Activated naive CD4-positive, alpha-beta T cell treated with anti-CD3 and anti-CD28 coated beads, Interleukin-2, amount 50 U/mL, for 72 hours (primary cell): Measurements from ENCODE around the gene ADCY6. TPM values are rescaled to one million over a fixed set of nuclear protein-coding genes. Genes with fewer than 3 reads are reported as not detected.

Source experiments
- ATAC-seq, 2 donors: fragments of 150-1000 bp; cut with Tn5 transposase; 2 replicates each; pipeline ENCODE4 v1.10.0; 2021; ENCODE audit warnings: mild to moderate bottlenecking in 2 of 2, moderate library complexity in 2 of 2
- DNase-seq, 2 donors: peaks; one replicate each; pipeline ENCODE4 v3.0.0; 2021 to 2022; ENCODE audit warnings: low spot score in 2 of 2
- H3K27ac Mint-ChIP-seq, 2 donors: one replicate each; pipeline ENCODE4 v1.8.0; 2022; ENCODE audit warnings: mild to moderate bottlenecking in 2 of 2, mixed read lengths in 2 of 2
- H3K36me3 Mint-ChIP-seq, 2 donors: one replicate each; pipeline ENCODE4 v1.8.0; 2022; ENCODE audit warnings: mixed read lengths in 2 of 2
- H3K9me3 Mint-ChIP-seq, 2 donors: one replicate each; pipeline ENCODE4 v1.8.0; 2022; ENCODE audit warnings: mixed read lengths in 2 of 2
- total RNA-seq, 2 donors: library from RNA; stranded (reverse); gene quantifications; one replicate each; pipeline ENCODE4 v1.2.3, GENCODE V29; 2022

ADCY6 gene
- total RNA-seq, 2 donors from 2014 or later: 0.23 to 0.41 TPM

DNA sequence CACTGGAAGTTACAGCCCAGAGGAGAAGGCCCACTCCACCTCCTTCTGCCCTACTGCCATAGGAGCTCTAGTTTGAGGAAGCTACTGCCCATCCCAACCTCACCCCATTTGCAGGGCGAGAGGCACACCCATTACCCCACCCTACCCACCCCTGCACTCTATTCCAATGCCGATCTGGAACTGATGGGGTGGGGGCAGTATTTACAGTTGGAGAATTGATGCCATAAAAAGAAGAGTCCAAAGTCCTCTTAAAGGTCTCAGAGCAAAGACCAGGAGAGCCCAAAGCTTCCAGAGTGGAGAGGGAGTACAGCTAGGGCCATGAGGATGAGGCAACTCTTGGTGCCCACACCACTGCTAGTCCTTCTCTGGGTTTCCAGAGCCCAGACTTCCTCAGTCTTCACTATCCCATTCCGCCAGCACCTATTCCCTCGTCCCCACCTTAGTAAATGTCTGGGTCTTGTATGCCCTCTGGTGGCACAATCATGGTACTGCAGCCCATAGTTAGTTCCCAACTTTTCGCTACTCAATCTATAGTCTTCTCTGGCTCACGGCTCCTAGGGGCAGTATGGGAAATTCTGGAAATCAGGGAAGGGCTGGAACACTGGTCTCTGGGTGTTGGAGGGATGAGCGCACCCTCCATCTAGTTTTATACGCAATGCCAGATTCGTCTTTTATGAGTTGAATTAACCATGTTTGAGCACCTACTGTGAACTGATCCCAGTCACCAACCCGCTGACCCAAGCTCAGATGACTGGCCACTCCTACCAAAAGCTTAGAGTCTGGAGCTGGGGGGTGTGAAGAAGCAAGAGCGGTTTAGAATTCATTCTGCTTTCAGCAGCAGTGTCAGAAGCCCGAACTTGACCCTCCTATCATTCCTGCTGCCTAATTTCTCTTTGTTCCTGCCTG, 6.9 kb upstream of the ADCY6 start:
- peak; percentile 68 to 75 for ATAC-seq
- H3K27ac Mint-ChIP-seq: no peak overlapping the region
- no peaks in the 10 kb centered on the region for H3K36me3 Mint-ChIP-seq
- peak in 1 of 2 donors; percentile 44 for DNase-seq
- no peaks in the 10 kb centered on the region for H3K9me3 Mint-ChIP-seq

GRCh38 chr12:48794870-48795269, 6.0 kb upstream of the ADCY6 start:
- Mint-ChIP-seq H3K36me3 (no peaks in the 10 kb centered on the region), H3K27ac (no peak overlapping the region), H3K9me3 (no peaks in the 10 kb centered on the region)
- DNase-seq (no peak), ATAC-seq (no peak)

DNA sequence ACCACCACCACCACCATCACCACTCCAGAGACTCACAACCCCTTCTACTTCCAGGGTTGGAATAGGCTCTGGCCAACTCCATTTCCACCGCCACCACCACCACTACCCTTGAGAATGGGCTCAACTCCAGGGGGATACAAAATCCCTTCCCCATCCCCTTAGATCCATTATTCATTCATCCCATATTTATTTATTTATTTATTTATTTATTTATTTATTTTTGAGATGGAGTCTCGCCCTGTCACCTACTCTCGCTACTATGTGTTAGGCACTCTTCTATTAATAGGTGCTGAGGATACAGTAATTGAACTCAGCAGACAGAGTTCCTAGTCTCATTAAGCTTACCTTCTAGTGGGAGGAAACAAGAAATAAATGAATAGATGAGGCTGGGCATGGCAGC, 4.8 kb upstream of the ADCY6 start:
- no peak overlapping the region for H3K27ac Mint-ChIP-seq
- DNase-seq (no peak), ATAC-seq (no peak)
- no peaks in the 10 kb centered on the region for H3K9me3 Mint-ChIP-seq
- no peaks in the 10 kb centered on the region for H3K36me3 Mint-ChIP-seq

DNA sequence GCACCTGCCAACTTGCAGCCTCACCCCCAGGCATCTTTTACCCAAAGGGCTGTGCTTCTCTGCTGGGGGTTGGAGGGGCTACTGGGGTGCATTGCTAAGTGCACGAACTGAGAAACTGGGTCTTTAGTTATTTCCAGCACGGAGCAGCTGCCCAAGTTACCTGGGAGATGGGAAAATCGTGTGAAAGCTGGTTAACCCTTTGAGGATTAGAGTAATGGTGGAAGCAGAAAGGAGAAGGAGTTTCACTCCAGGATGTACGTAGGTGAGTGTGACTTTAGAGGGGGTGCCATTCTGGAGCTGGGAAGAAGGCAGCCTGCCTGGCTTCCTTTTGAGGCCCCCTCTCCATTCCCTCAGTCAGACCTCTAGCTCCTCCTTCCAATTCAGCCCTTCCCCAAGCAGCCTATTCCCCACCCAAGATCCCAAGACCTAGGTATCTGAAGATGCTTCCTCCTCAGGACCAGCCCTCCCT, 1.0 kb upstream of the ADCY6 start:
- Mint-ChIP-seq H3K27ac (no peak overlapping the region), H3K9me3 (no peaks in the 10 kb centered on the region), H3K36me3 (no peaks in the 10 kb centered on the region)
- no peak for DNase-seq
- no peak for ATAC-seq

GRCh38 chr12:48788524-48788853, 400 bp downstream of the ADCY6 start:
- H3K27ac Mint-ChIP-seq: no peak overlapping the region
- ATAC-seq (peak in 1 of 2 donors; percentile 20), DNase-seq (no peak)
- H3K9me3 Mint-ChIP-seq: no peaks in the 10 kb centered on the region
- no peaks in the 10 kb centered on the region for H3K36me3 Mint-ChIP-seq

GRCh38 chr12:48787791-48788523, 932 bp downstream of the ADCY6 start:
- Mint-ChIP-seq H3K27ac (no peak overlapping the region), H3K36me3 (no peaks in the 10 kb centered on the region), H3K9me3 (no peaks in the 10 kb centered on the region)
- no peak for DNase-seq
- no peak for ATAC-seq

DNA sequence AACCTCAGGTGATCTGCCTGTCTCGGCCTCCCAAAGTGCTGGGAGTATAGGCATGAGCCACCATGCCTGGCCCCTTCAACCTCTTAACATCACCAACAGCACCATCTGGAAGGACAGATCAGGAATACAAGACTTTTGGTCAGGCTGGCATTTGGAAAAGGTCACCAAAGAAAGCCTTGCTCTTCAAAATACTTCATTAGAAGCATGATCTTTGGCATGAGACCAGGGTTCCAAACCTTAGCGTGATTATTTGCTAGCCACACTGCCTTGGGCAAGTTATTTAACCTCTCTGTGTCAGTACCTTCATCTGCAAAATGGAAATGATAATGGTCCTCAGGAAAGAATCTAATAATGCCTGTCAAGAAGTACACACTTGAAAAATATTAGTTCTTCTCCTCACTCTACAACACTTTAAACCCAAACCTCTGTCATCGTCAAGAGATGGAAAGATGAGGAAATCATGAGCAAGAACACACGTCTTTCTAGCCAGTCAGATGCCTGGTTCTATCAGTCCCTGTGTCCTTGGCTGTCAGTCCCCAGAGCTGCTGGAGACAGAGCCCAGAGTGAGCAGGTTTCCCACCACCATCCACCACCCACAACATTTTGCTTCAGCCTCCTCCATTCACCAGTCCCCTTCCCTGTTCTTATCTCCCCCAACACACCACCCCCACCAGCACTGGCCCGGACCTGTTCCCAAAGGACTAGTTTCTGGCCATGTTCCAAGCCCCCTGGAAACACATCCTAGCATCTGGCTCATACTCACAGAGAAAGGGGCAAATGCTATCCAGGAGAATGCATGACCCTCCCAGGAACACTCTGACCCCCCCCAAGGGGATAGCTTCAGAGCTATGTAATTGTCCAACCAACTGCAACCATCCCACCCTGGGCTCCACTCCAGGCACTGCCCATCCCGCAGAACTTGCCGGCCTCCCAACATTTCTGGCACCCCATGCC, 2.0 kb downstream of the ADCY6 start:
- Mint-ChIP-seq H3K36me3 (no peaks in the 10 kb centered on the region), H3K27ac (no peak overlapping the region), H3K9me3 (no peaks in the 10 kb centered on the region)
- ATAC-seq: no peak
- no peak for DNase-seq

GRCh38 chr12:48783432-48783831, 5.5 kb downstream of the ADCY6 start:
- H3K36me3 Mint-ChIP-seq: no peaks in the 10 kb centered on the region
- H3K9me3 Mint-ChIP-seq: no peaks in the 10 kb centered on the region
- no peak overlapping the region for H3K27ac Mint-ChIP-seq

DNA sequence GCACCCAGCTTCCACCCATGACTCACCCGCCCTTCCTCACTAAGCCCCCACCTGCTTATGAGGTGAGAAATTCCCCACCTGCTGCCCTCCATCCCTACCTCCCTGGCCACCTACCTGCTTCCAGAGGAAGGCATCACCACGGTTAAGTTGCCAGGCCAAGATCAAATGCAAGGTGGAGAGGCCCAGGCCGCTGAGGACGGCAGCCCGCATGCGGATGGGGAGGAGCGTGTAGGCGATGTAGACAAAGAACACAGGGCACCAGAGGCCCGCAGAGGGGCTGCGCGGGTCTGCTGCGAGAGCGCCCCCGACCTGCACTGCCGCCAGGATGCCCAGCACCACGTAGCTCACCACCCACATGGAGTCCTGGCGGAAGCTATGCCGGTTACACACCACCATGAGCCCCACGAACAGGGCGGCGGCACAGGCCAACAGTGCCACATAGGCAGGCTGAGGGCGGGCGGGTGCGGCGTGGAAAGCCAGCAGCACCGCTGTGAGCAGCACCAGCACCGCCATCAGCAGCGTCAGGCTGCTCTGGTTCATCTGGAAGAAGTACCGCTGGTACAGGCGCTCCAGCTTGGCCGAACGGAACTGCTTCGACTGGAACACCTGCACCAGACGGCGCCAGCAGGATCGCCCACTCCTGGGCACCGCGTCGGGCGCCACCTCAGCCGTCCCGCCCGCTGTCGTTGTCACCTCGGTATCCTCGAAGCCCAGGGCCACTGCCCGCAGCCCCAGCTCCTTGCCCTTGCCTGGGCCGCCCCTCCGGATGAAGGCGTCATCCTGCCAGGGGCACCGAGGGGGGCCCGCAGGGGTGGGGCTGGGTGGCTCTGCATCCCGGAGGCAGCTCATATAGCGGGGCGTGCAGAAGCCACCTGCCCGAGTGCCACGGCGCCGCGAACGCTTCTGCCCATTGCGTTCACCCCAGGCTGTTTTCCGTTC, 6.2 kb downstream of the ADCY6 start:
- Mint-ChIP-seq H3K27ac (no peak overlapping the region), H3K36me3 (no peaks in the 10 kb centered on the region)

More at GRCh38 chr12:48783432-48783831, 5.5 kb downstream of the ADCY6 start:
- no peak for DNase-seq
- no peak for ATAC-seq

DNA sequence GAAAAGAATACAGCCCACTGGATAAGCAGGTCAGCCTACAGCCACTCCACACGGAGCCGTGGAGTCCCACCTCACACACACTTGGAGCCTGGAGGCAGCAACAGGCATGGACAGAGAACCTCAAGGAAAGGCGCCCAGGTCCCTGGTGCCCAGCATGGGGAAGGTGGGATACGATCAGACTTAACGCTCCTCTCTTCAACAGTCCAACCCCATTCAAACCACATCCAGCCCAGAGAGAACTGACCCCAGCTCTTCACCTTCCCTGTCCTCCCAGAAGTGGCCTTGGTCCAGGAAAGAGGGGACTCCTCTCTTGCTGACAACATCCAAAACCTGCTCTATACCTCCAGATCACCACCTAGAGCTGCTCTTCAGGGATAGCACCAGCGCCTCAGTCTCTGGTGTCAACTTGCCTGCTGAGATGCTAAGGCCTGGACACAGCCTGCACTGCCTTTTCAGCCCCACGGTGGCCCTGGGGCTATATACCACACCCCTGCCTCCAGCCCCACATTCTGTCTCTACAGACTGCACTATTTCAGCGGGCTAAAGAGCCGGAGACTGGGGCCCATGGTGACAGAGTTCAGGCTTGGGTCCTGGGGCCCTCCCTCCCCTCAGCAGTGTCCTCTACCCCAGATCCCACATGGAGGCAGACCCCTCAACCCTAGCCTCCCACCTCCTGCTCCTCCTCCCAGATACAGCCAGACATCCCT, 7.0 kb downstream of the ADCY6 start:
- ATAC-seq (no peak), DNase-seq (no peak)
- Mint-ChIP-seq H3K27ac (no peak overlapping the region), H3K36me3 (no peaks in the 10 kb centered on the region), H3K9me3 (no peaks in the 10 kb centered on the region)

More for the DNA sequence above, 6.2 kb downstream of the ADCY6 start:
- DNase-seq (no peak), ATAC-seq (no peak)
- no peaks in the 10 kb centered on the region for H3K9me3 Mint-ChIP-seq

- Mint-ChIP-seq H3K9me3 (no peaks in the 10 kb centered on the region), H3K36me3 (no peaks in the 10 kb centered on the region), H3K27ac (no peak overlapping the region)
- DNase-seq: no peak
- no peak for ATAC-seq
These were observed 8.4 kb downstream of the ADCY6 start for GRCh38 chr12:48780381-48781025.

DNA sequence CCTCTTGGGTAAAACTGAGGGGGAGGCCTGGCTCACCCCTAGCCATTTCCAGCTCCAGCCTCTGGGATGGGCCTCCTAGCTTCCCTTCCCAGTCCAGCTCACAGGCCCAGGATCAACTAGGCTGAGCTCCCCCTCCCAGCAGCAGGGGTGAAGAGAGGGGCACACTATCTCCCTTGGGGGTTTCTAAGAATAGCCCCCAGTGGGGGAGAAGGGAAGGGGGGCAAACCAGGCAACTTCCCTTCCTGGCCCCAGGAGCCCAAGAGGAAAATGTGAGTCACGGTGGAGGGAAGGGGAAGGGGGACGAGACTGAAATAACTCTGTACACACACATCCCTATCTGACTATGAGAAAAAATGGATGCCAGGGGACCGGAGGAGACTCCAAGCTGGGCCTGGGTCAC, 9.0 kb downstream of the ADCY6 start:
- Mint-ChIP-seq H3K36me3 (no peaks in the 10 kb centered on the region), H3K9me3 (no peaks in the 10 kb centered on the region), H3K27ac (no peak overlapping the region)
- DNase-seq: no peak
- ATAC-seq: no peak

DNA sequence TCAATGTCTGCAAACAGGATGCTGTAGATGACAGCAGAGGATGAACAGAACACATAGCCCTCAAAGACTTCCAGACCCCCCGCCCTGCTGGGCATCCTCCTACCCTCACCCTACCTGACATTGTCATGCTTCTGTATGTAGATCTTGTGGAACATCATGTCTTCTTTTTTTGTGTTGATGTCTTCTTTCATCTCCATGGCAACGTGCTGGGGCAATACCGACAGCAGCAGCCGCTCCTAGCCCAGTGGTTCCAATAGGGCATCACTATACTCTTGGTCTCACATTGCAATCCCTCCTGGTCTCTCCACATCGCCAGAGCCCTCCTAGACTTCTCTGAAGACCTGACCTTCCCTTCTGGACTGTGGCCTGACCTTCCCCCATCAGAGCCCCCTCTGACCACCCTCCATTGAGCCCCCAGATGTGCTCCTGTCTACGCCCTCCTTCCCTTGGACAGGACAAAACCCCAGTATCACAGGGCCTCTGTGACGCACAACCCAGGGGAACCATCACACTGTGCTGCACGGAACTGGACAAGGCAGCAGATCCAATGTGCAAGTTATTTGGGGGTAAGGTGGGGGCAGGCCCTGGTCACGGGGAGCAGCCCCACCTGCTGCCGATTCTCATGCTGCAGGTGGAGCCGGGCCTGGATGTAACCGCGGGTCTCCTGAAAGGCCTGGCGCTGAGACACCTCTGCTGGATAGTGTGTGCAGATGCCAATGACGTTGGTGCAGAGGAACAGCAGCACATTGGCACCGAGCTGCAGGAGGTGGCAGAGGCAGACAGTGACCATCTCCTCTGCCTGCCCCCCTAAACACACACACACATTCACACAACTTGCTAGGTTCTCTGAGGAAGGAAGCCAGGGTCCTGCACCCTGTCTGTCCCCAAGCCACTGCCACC, 11.1 kb downstream of the ADCY6 start:
- no peak for DNase-seq
- no peaks in the 10 kb centered on the region for H3K36me3 Mint-ChIP-seq
- ATAC-seq: no peak
- H3K9me3 Mint-ChIP-seq: no peaks in the 10 kb centered on the region
- H3K27ac Mint-ChIP-seq: no peak overlapping the region

DNA sequence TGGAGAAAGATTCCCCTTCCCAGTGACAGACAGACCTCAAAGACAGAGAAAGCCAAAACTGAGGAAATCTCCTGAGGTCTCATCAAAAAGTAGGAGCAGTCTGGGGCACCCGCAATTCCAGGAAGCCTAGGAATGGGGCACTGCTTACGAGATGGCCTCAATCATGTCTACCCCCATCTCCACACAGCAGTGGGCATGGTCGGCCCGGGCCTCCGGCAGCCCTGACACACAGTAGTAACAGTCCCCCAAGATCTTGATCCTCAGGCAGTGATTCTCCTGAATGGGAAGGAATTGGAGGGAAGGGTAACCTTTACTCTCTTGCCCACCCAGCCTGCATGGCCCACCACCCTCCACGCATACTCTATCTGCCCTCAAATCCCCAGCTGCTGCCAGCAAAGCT, 11.9 kb downstream of the ADCY6 start:
- Mint-ChIP-seq H3K9me3 (no peaks in the 10 kb centered on the region), H3K36me3 (no peaks in the 10 kb centered on the region), H3K27ac (no peak overlapping the region)
- ATAC-seq (no peak), DNase-seq (no peak)
